Measurements from ENCODE around the gene NFYC.

DNA sequence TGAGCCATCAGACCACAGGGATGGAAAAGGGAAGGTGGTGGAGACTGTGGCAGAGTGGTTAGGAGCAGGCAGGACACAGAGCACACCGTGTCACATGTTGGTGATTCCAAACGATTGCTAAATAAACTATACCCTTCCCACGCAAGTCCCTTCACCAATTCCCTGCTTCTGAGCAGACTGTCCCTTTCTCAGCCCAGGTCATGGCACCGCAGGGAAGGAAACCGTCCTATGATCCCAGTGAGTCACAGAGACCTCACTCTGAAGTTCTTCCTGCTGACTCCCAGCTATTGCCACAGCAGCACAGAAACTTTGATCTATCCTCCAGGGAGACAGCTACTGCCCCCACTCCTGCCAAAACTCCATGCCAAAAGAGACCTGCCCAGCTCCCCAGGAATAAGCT lies 45.2 kb upstream of the NFYC start:
- TF ChIP-seq EZH2 (IDR thresholded peaks at IDR 0.05) = no peak
- no peak for TF ChIP-seq POLR2AphosphoS5 (IDR thresholded peaks at IDR 0.05; ENCODE audit: borderline replicate concordance, low read depth, low read length)
- no peak for TF ChIP-seq FOXP2 (optimal IDR thresholded peaks at IDR 0.05; ENCODE audit: control extremely low read depth, extremely low read length, insufficient read depth)
